ENCODE results near the gene SEMA4A.

Gene SEMA4A

DNA sequence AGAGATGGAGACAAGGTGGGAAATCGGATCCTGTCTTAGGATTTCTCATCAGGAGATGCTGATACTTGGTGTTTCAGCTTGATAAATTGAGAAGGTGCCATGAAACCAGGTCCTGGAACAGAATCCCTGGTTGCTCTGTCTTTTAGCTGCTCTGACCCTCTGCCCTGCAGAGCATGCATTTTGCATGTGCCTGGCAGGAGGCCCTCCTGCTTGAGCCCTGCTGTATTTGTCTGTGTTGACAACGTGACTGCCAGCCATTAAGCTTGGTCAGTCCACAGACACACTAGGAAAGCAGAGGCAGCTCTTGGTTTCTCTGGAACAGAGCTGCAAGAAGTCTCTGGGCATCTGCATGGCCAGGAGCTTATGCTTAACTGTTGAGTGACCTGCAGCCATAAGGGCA lies 43.1 kb downstream of the SEMA4A start:
- Histone ChIP-seq H3K4me1 (ENCODE audit: control insufficient read depth, insufficient read depth, low read length) (peaks cover 3% of the 10 kb centered on the region; the same call in 1 of the 2 replicates), H3K36me3 (ENCODE audit: control insufficient read depth in 2 of 2, insufficient read depth in 1 of 2, low read length in 2 of 2) (peaks cover 0 to 51% of the 10 kb centered on the region in 2 experiments; a peak in 1 of 3 replicates), H3K4me3 (ENCODE audit: low read depth, low read length) (no peak overlapping the region), H3K27ac (ENCODE audit: extremely low read depth, low read depth, low read length) (no peak overlapping the region), H3K9me3 (ENCODE audit: control insufficient read depth, insufficient read depth, low read depth, low read length) (no peaks in the 10 kb centered on the region)
- ChIA-PET CTCF (interaction anchor here (1.0 to 1.4 kb wide), 2 partner anchors 17 to 105 kb away, joined by 3 to 4 read pairs; partner anchors contain the start of gene PMF1), POLR2A (interaction anchor here (0.6 to 2.1 kb wide), 2 partner anchors 16 to 105 kb away, joined by 4 to 7 read pairs; partner anchors contain the start of gene PMF1)
- TF ChIP-seq, protein P1, sequence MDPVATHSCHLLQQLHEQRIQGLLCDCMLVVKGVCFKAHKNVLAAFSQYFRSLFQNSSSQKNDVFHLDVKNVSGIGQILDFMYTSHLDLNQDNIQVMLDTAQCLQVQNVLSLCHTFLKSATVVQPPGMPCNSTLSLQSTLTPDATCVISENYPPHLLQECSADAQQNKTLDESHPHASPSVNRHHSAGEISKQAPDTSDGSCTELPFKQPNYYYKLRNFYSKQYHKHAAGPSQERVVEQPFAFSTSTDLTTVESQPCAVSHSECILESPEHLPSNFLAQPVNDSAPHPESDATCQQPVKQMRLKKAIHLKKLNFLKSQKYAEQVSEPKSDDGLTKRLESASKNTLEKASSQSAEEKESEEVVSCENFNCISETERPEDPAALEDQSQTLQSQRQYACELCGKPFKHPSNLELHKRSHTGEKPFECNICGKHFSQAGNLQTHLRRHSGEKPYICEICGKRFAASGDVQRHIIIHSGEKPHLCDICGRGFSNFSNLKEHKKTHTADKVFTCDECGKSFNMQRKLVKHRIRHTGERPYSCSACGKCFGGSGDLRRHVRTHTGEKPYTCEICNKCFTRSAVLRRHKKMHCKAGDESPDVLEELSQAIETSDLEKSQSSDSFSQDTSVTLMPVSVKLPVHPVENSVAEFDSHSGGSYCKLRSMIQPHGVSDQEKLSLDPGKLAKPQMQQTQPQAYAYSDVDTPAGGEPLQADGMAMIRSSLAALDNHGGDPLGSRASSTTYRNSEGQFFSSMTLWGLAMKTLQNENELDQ (tag by site-specific recombination; IDR thresholded peaks at IDR 0.05; ENCODE audit: low read depth), result no peak
- TF ChIP-seq BCL11A (tag by site-specific recombination; IDR thresholded peaks at IDR 0.05; ENCODE audit: low read depth) (no peak), ZNF571 (tag by site-specific recombination; IDR thresholded peaks at IDR 0.05) (no peak), GLI4 (tag by site-specific recombination; IDR thresholded peaks at IDR 0.05) (no peak), ZNF521 (tag by site-specific recombination; IDR thresholded peaks at IDR 0.05) (no peak), SETDB1 (IDR thresholded peaks at IDR 0.05; ENCODE audit: insufficient read length, low read length) (no peak), ZNF544 (tag by site-specific recombination; IDR thresholded peaks at IDR 0.05) (no peak), HOXC10 (CRISPR knock-in tag; IDR thresholded peaks at IDR 0.05) (no peak), ZNF777 (tag by site-specific recombination; IDR thresholded peaks at IDR 0.05; ENCODE audit: borderline replicate concordance) (no peak), GFI1B (tag by site-specific recombination; IDR thresholded peaks at IDR 0.05) (no peak), ZNF747 (tag by site-specific recombination; IDR thresholded peaks at IDR 0.05) (no peak), ZNF558 (tag by site-specific recombination; IDR thresholded peaks at IDR 0.05) (no peak)
- TF ChIP-seq, protein P2, sequence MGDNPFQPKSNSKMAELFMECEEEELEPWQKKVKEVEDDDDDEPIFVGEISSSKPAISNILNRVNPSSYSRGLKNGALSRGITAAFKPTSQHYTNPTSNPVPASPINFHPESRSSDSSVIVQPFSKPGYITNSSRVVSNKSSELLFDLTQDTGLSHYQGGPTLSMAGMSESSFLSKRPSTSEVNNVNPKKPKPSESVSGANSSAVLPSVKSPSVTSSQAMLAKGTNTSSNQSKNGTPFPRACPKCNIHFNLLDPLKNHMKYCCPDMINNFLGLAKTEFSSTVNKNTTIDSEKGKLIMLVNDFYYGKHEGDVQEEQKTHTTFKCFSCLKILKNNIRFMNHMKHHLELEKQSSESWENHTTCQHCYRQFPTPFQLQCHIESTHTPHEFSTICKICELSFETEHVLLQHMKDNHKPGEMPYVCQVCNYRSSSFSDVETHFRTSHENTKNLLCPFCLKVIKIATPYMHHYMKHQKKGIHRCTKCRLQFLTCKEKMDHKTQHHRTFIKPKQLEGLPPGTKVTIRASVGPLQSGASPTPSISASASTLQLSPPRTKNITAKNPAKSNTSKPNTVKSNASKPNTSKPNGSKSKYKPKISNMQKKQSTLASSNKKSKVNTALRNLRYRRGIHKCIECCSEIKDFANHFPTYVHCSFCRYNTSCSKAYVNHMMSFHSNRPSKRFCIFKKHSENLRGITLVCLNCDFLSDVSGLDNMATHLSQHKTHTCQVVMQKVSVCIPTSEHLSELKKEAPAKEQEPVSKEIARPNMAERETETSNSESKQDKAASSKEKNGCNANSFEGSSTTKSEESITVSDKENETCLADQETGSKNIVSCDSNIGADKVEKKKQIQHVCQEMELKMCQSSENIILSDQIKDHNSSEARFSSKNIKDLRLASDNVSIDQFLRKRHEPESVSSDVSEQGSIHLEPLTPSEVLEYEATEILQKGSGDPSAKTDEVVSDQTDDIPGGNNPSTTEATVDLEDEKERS (tag by site-specific recombination; IDR thresholded peaks at IDR 0.05), result no peak

DNA sequence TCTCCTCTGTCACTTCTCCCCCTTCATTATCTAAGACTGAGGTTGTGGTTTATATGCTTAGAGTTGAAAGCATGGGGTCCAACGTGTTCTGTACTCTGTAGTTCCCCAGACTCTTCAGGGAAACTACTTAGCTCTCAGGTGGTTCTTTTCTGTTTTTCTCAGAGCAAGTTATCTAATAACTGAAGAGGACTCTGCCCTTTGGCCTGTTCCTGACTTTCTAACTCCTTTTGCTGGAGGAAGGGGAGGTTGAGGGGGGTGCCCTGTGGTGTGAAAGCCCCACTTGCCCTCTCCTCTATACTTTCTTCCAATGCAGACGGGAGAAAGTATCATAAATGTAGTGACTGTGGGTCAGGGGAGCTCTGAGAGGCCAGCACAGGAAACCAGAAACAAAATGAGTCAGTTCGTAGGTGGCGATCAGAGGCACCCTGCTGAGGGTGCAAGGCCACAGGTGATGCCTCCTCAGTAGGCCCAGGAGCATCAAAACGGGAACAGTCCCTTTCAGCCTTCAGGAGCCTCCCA lies 45.5 kb downstream of the SEMA4A start:
- ChIA-PET POLR2A (no interaction called here), CTCF (interaction anchor here (0.6 to 1.2 kb wide), 3 partner anchors 12 to 34 kb away, joined by 3 read pairs; no protein-coding TSS in a partner anchor)
- Histone ChIP-seq H3K9me3 (ENCODE audit: control insufficient read depth, insufficient read depth, low read depth, low read length) (no peaks in the 10 kb centered on the region), H3K27ac (ENCODE audit: extremely low read depth, low read depth, low read length) (no peak overlapping the region), H3K36me3 (ENCODE audit: control insufficient read depth in 2 of 2, insufficient read depth in 1 of 2, low read length in 2 of 2) (peaks cover 3 to 69% of the 10 kb centered on the region in 2 experiments; a peak in 1 of 3 replicates), H3K4me1 (ENCODE audit: control insufficient read depth, insufficient read depth, low read length) (peaks cover 3% of the 10 kb centered on the region; the same call in 1 of the 2 replicates), H3K4me3 (ENCODE audit: low read depth, low read length) (no peak overlapping the region)
- TF ChIP-seq PRDM1 (tag by site-specific recombination; IDR thresholded peaks at IDR 0.05), result 0 out of 2 replicates have a peak, but pooled peaks have one; percentile 13
- no peak for TF ChIP-seq HOXA7 (CRISPR knock-in tag; IDR thresholded peaks at IDR 0.05; ENCODE audit: borderline replicate concordance)

DNA sequence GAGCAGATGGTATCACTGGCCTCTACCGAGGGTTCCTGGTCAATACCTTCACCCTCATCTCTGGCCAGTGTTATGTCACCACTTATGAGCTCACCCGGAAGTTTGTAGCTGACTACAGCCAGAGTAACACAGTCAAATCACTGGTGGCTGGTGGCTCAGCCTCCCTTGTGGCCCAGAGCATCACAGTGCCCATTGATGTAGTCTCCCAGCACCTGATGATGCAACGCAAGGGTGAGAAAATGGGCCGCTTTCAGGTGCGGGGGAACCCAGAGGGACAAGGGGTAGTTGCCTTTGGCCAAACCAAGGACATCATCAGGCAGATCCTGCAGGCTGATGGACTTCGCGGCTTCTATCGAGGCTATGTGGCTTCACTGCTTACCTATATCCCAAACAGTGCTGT lies 46.7 kb downstream of the SEMA4A start:
- no peaks in the 10 kb centered on the region for H3K9me3 ChIP-seq (ENCODE audit: control insufficient read depth, insufficient read depth, low read depth, low read length)
- peaks cover 6 to 71% of the 10 kb centered on the region in 2 experiments; a peak in 2 of 3 replicates for H3K36me3 ChIP-seq (ENCODE audit: control insufficient read depth in 2 of 2, insufficient read depth in 1 of 2, low read length in 2 of 2)
- H3K4me3 ChIP-seq (ENCODE audit: low read depth, low read length), result no peak overlapping the region
- H3K4me1 ChIP-seq (ENCODE audit: control insufficient read depth, insufficient read depth, low read length), result no peaks in the 10 kb centered on the region
- ChIA-PET CTCF (interaction anchor here (0.9 kb wide), 1 partner anchor 11 kb away, joined by 3 read pairs; no protein-coding TSS in a partner anchor), POLR2A (interaction anchor here (1.3 kb wide), 1 partner anchor 13 kb away, joined by 8 read pairs; the partner anchor contains the start of gene PMF1)
- no peak overlapping the region for H3K27ac ChIP-seq (ENCODE audit: extremely low read depth, low read depth, low read length)
- TF ChIP-seq OVOL3 (tag by site-specific recombination; IDR thresholded peaks at IDR 0.05), result no peak
- TF ChIP-seq, protein P3, sequence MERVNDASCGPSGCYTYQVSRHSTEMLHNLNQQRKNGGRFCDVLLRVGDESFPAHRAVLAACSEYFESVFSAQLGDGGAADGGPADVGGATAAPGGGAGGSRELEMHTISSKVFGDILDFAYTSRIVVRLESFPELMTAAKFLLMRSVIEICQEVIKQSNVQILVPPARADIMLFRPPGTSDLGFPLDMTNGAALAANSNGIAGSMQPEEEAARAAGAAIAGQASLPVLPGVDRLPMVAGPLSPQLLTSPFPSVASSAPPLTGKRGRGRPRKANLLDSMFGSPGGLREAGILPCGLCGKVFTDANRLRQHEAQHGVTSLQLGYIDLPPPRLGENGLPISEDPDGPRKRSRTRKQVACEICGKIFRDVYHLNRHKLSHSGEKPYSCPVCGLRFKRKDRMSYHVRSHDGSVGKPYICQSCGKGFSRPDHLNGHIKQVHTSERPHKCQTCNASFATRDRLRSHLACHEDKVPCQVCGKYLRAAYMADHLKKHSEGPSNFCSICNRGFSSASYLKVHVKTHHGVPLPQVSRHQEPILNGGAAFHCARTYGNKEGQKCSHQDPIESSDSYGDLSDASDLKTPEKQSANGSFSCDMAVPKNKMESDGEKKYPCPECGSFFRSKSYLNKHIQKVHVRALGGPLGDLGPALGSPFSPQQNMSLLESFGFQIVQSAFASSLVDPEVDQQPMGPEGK (tag by site-specific recombination; IDR thresholded peaks at IDR 0.05), result no peak
- no peak for TF ChIP-seq ZNF433 (tag by site-specific recombination; IDR thresholded peaks at IDR 0.05; ENCODE audit: low read depth)
- TF ChIP-seq, protein P4, sequence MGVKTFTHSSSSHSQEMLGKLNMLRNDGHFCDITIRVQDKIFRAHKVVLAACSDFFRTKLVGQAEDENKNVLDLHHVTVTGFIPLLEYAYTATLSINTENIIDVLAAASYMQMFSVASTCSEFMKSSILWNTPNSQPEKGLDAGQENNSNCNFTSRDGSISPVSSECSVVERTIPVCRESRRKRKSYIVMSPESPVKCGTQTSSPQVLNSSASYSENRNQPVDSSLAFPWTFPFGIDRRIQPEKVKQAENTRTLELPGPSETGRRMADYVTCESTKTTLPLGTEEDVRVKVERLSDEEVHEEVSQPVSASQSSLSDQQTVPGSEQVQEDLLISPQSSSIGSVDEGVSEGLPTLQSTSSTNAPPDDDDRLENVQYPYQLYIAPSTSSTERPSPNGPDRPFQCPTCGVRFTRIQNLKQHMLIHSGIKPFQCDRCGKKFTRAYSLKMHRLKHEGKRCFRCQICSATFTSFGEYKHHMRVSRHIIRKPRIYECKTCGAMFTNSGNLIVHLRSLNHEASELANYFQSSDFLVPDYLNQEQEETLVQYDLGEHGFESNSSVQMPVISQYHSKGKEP (tag by site-specific recombination; IDR thresholded peaks at IDR 0.05), result no peak
- no peak for TF ChIP-seq ZBTB20 (tag by site-specific recombination; IDR thresholded peaks at IDR 0.05)
- TF ChIP-seq, protein P5, sequence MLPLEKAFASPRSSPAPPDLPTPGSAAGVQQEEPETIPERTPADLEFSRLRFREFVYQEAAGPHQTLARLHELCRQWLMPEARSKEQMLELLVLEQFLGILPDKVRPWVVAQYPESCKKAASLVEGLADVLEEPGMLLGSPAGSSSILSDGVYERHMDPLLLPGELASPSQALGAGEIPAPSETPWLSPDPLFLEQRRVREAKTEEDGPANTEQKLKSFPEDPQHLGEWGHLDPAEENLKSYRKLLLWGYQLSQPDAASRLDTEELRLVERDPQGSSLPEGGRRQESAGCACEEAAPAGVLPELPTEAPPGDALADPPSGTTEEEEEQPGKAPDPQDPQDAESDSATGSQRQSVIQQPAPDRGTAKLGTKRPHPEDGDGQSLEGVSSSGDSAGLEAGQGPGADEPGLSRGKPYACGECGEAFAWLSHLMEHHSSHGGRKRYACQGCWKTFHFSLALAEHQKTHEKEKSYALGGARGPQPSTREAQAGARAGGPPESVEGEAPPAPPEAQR (tag by site-specific recombination; IDR thresholded peaks at IDR 0.05), result no peak
- no peak for TF ChIP-seq GLI4 (tag by site-specific recombination; IDR thresholded peaks at IDR 0.05)

Data from HEK293 (cell line).